ENCODE data around the gene TMEM131.

GRCh38 chr2:98008415-98008814 is 12.7 kb upstream of the TMEM131 start:
- no peak for TF ChIP-seq CTCF (IDR thresholded peaks at IDR 0.05; ENCODE audit: low read depth, low read length)
- TF ChIP-seq POLR2A (IDR thresholded peaks at IDR 0.05; ENCODE audit: extremely low read depth, insufficient read length): no peak
- no peak for TF ChIP-seq MAX (IDR thresholded peaks at IDR 0.05; ENCODE audit: low read depth, low read length)
- TF ChIP-seq MYC (IDR thresholded peaks at IDR 0.05; ENCODE audit: low read depth, low read length): no peak

Measured in NB4 (cell line).